Measurements from ENCODE around the gene ESPL1.
A peak's percentile ranks its signal among the peaks of the same experiment; 100 is the strongest.

GRCh38 chr12:53220694-53221202 is 47.4 kb upstream of the ESPL1 start:
- no peak for TF ChIP-seq CTCF (IDR thresholded peaks at IDR 0.05 in 8 of 11, conservative IDR thresholded peaks at IDR 0.05 in 3 of 11)
- peak; percentile 72 to 86 (median 85) for TF ChIP-seq POLR2AphosphoS5 (IDR thresholded peaks at IDR 0.05)

All from spleen (tissue), 7 donors.